HEK293T (cell line): Measurements from ENCODE around the gene KMT5C.

ENCODE experiments used
- CTBP1 ChIP-seq: fragments of 450-650 bp; IDR thresholded peaks from 2 replicates; pipeline ENCODE4 v1.6.1; 2016; ENCODE audit warnings: borderline replicate concordance
- SP1 ChIP-seq: fragments of 450-650 bp; IDR thresholded peaks from 2 replicates; pipeline ENCODE4 v1.6.1; 2017
- TARDBP ChIP-seq: fragments of 450-650 bp; IDR thresholded peaks from 2 replicates; pipeline ENCODE4 v1.6.1; 2016

GRCh38 chr19:55360902-55361301 lies 21.2 kb downstream of the KMT5C start:
- TF ChIP-seq TARDBP: no peak
- no peak for TF ChIP-seq SP1
- no peak for TF ChIP-seq CTBP1
